Measurements from ENCODE around the gene NAA20.
"Not testable (repeated sequence)": the region's sequence is repeated elsewhere in the genome, so short reads cannot be mapped to it uniquely, and the experiment has no call there.

NAA20 gene

GRCh38 chr20:19996222-19996621 lies 20.9 kb upstream of the NAA20 start:
- TF ChIP-seq CTCF (IDR thresholded peaks at IDR 0.05; ENCODE audit: control insufficient read depth, extremely low read depth, insufficient read depth) = no peak
- no peak for DNase-seq (ENCODE audit: low read depth)

DNA sequence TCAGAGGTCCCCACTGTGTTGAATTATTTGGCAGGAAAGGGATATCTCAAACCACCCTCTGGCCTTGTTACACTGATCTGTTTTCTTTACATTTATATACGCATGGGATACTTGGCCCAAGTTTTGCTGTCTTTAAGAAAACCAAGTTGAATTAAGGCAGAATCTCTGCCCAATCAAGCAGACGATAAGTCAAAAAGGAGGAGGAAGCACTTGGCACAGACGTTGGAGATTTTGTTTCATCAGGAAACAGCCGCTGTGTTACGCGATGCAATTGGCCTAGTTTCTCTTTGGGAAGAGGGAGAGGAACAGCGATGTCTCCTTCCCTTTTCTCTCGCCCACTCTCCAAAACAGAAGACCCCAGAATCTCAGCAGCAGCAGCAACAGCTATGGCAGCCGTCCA lies 20.2 kb upstream of the NAA20 start:
- no peak for DNase-seq (ENCODE audit: low read depth)
- no peak for TF ChIP-seq CTCF (IDR thresholded peaks at IDR 0.05; ENCODE audit: control insufficient read depth, extremely low read depth, insufficient read depth)
- no peak overlapping the region for H3K4me3 ChIP-seq (ENCODE audit: low read depth, low read length)

More at GRCh38 chr20:19996222-19996621, 20.9 kb upstream of the NAA20 start:
- H3K4me3 ChIP-seq (ENCODE audit: low read depth, low read length) = no peak overlapping the region

DNA sequence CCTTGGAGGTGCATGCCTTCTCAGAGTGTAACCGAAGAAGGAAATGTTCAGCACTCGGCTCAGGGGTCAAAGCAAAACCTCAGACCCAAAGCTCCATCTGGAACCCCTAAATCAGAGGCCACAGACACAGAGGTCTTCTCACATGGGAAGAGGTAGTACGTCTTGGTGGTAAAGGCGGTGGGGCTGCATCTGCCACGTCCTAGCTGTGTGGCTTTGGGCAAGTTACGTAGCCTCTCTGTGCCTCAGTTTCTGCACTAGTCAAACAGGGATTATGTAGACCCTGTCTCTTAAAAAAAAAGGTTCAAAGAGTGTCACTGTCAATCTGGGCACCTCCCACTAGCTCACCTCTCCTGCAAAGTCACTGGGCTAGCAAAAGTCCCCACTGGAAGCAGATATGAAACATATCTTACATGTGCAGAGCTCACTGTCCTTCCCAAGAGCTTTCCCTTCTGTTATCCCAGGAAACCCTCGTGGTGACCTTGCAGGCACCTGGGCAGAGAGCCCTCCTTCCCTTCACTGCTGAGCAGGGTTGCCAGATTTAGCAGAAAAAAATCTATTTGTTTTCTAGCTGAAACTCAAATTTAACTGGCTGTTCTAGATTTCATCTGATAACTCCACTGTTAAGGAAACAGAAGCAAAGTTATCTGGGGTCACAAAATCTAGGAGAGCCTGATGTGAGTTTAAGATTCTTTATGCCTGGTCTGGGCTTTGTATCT lies 18.0 kb upstream of the NAA20 start:
- peak; percentile 92 for DNase-seq (ENCODE audit: low read depth)
- H3K4me3 ChIP-seq (ENCODE audit: low read depth, low read length) = no peak overlapping the region
- TF ChIP-seq CTCF (IDR thresholded peaks at IDR 0.05; ENCODE audit: control insufficient read depth, extremely low read depth, insufficient read depth) = no peak

- no peak for TF ChIP-seq CTCF (IDR thresholded peaks at IDR 0.05; ENCODE audit: control insufficient read depth, extremely low read depth, insufficient read depth)
- H3K4me3 ChIP-seq (ENCODE audit: low read depth, low read length) = no peak overlapping the region
- DNase-seq (ENCODE audit: low read depth) = no peak
These were observed 16.8 kb upstream of the NAA20 start for GRCh38 chr20:20000211-20000968.

- no peak for DNase-seq (ENCODE audit: low read depth)
- no peak overlapping the region for H3K4me3 ChIP-seq (ENCODE audit: low read depth, low read length)
- TF ChIP-seq CTCF (IDR thresholded peaks at IDR 0.05; ENCODE audit: control insufficient read depth, extremely low read depth, insufficient read depth) = no peak
These were observed 14.8 kb upstream of the NAA20 start for GRCh38 chr20:20002101-20002998.

- no peak overlapping the region for H3K4me3 ChIP-seq (ENCODE audit: low read depth, low read length)
- DNase-seq (ENCODE audit: low read depth) = no peak
- no peak for TF ChIP-seq CTCF (IDR thresholded peaks at IDR 0.05; ENCODE audit: control insufficient read depth, extremely low read depth, insufficient read depth)
These were observed 13.9 kb upstream of the NAA20 start for GRCh38 chr20:20003031-20003954.

DNA sequence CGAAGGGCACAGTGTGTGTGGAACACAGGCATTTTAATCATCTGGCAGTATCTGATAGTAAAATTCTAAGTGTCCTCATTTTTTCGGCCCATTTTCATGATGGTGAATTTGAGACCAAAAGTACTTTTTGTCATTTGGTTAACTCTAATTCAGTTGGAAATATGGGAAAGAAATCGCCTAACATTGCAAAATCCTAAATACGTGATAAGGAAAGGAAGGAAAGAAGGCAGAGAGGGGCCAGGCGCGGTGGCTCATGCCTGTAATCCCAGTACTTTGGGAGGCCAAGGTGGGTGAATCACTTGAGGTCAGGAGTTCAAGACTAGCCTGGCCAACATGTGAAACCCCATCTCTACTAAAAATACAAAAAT lies 13.2 kb upstream of the NAA20 start:
- H3K4me3 ChIP-seq (ENCODE audit: low read depth, low read length); DNase-seq (ENCODE audit: low read depth): not testable (repeated sequence)
